ENCODE results near the gene APOC3. TPM values are rescaled to one million over a fixed set of nuclear protein-coding genes. Genes with fewer than 3 reads are reported as not detected.

The APOC3 gene
- total and polyA plus RNA-seq, 2 experiments from 2014 or later: 2,125 to 2,309 TPM

DNA sequence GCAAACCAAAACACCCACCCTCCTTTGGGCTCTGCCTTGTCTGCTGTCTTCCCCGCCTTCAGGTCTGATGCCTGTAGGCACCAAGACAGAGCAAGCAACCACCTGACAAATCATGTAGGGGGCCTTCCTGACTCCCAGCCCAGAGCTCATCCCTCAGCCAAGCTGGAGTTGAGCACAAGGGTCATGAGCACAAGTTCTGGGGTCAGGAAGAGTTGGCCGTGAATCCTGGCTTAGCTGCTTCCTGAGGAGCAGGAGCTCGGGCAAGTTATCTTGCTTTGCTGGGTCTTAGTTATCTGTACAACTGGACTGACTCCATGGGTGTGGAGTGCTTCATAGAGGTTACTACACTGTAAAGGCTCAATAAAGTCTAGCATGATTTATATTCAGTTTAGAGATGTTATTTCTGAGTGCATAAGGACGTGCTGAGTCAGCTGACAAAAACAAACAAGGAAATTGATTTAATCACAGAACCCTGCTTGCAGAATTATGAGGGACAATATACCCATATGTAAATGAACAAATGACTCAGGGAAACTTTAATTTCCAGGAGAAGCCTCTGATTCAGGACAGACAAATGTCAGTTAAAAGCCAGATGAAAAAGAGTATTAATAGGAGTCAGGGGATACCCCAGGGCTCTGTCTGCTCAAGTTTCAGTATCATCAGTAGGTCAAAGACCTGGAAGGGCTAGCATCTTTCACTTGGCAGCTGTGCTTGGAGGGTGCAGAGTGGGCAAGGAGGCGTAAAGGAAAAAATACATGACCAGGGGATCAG, 22.7 kb downstream of the APOC3 start:
- no peaks in the 10 kb centered on the region for H3K36me3 ChIP-seq (replicated peaks; ENCODE audit: insufficient read depth, low read depth)
- peak overlapping the region; percentile 21 for H3K4me2 ChIP-seq

GRCh38 chr11:116853461-116854073, 23.9 kb downstream of the APOC3 start:
- DNase-seq (ENCODE audit: low spot score): peak; percentile 45
- Histone ChIP-seq H3K79me2 (no peaks in the 10 kb centered on the region), H3K4me2 (no peak overlapping the region), H3K9me3 (ENCODE audit: low read depth) (no peaks in the 10 kb centered on the region), H4K20me1 (ENCODE audit: insufficient read depth, poor library complexity, severe bottlenecking) (no peaks in the 10 kb centered on the region), H3K4me3 (no peak overlapping the region), H3K9me2 (replicated peaks; ENCODE audit: insufficient read depth) (no peaks in the 10 kb centered on the region), H3K36me3 (replicated peaks; ENCODE audit: insufficient read depth, low read depth) (no peaks in the 10 kb centered on the region), H3K4me1 (ENCODE audit: insufficient read depth) (peaks cover 29% of the 10 kb centered on the region), H2AFZ (no peak overlapping the region), H3K27ac (peak overlapping the region; percentile 72), H3K27me3 (no peaks in the 10 kb centered on the region)
- no peak for TF ChIP-seq EZH2 (IDR thresholded peaks at IDR 0.05; ENCODE audit: borderline replicate concordance)
- TF ChIP-seq EZH2phosphoT487 (IDR thresholded peaks at IDR 0.05; ENCODE audit: low read depth, severe bottlenecking, unreplicated experiment): no peak
- no peak for TF ChIP-seq CTCF (IDR thresholded peaks at IDR 0.05; ENCODE audit: poor library complexity)
- 93% methylated on average over 6 of the region's 6 CpGs for WGBS (ENCODE audit: low lambda C conversion rate, missing lambda C conversion rate)

More for the DNA sequence above, 22.7 kb downstream of the APOC3 start:
- Histone ChIP-seq H3K4me3 (no peak overlapping the region), H3K27me3 (no peaks in the 10 kb centered on the region), H3K79me2 (no peaks in the 10 kb centered on the region), H3K4me1 (ENCODE audit: insufficient read depth) (peaks cover 29% of the 10 kb centered on the region), H2AFZ (no peak overlapping the region), H4K20me1 (ENCODE audit: insufficient read depth, poor library complexity, severe bottlenecking) (no peaks in the 10 kb centered on the region), H3K9me3 (ENCODE audit: low read depth) (no peaks in the 10 kb centered on the region), H3K27ac (peak overlapping the region; percentile 78), H3K9me2 (replicated peaks; ENCODE audit: insufficient read depth) (no peaks in the 10 kb centered on the region)
- 60% methylated on average over 5 of the region's 5 CpGs for WGBS (ENCODE audit: low lambda C conversion rate, missing lambda C conversion rate)
- no peak for TF ChIP-seq EZH2 (IDR thresholded peaks at IDR 0.05; ENCODE audit: borderline replicate concordance)
- no peak for TF ChIP-seq CTCF (IDR thresholded peaks at IDR 0.05; ENCODE audit: poor library complexity)
- TF ChIP-seq EZH2phosphoT487 (IDR thresholded peaks at IDR 0.05; ENCODE audit: low read depth, severe bottlenecking, unreplicated experiment): no peak
- DNase-seq (ENCODE audit: low spot score): peak; percentile 58

DNA sequence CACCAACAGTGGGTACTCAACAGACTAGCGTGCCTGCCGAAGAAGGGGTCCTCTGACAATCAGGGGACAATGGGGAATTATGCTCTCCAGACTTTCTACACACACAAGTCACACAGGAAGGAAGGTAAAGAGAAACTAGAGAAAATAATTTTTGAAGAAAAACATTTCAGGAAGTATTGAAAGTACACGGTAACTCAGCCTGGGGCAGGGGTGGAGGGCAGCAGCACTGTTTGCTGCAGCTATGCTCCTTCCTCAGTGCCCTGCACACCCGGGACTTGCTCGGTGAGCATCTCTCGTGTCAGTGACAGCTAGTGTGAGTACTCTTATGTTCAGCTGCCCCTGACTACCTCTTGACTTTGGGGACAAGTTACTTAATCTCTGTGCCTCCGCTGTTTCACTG, 25.7 kb downstream of the APOC3 start:
- peaks cover 29% of the 10 kb centered on the region for H3K4me1 ChIP-seq (ENCODE audit: insufficient read depth)
- H4K20me1 ChIP-seq (ENCODE audit: insufficient read depth, poor library complexity, severe bottlenecking): no peaks in the 10 kb centered on the region
- no peaks in the 10 kb centered on the region for H3K27me3 ChIP-seq
- no peak for TF ChIP-seq CTCF (IDR thresholded peaks at IDR 0.05; ENCODE audit: poor library complexity)
- no peak for TF ChIP-seq EZH2phosphoT487 (IDR thresholded peaks at IDR 0.05; ENCODE audit: low read depth, severe bottlenecking, unreplicated experiment)
- no peak for TF ChIP-seq EZH2 (IDR thresholded peaks at IDR 0.05; ENCODE audit: borderline replicate concordance)
- no peaks in the 10 kb centered on the region for H3K79me2 ChIP-seq
- WGBS (ENCODE audit: low lambda C conversion rate, missing lambda C conversion rate): 98% methylated on average over 7 of the region's 7 CpGs
- no peak overlapping the region for H2AFZ ChIP-seq
- H3K4me2 ChIP-seq: no peak overlapping the region
- no peaks in the 10 kb centered on the region for H3K9me2 ChIP-seq (replicated peaks; ENCODE audit: insufficient read depth)
- no peak overlapping the region for H3K27ac ChIP-seq
- H3K4me3 ChIP-seq: no peak overlapping the region
- DNase-seq (ENCODE audit: low spot score): no peak
- H3K9me3 ChIP-seq (ENCODE audit: low read depth): no peaks in the 10 kb centered on the region
- no peaks in the 10 kb centered on the region for H3K36me3 ChIP-seq (replicated peaks; ENCODE audit: insufficient read depth, low read depth)
